Stomach (tissue), 4 donors: ENCODE results near the gene AP5Z1.

Source experiments
- EP300 ChIP-seq: sonication (generic); formaldehyde crosslinking; IDR thresholded peaks from one replicate; pipeline ENCODE4 v1.6.1; 2017; ENCODE audit warnings: antibody characterized with exemption
- POLR2A ChIP-seq, 4 donors: fragments of 450-650 bp; IDR thresholded peaks; one replicate each; pipeline ENCODE4 v1.6.1; 2016; ENCODE audit warnings: antibody characterized with exemption in 4 of 4, control low read depth in 2 of 4, mild to moderate bottlenecking in 1 of 4, moderate library complexity in 1 of 4
- POLR2AphosphoS5 ChIP-seq, 3 donors: sonication (generic); formaldehyde crosslinking; IDR thresholded peaks; one replicate each; pipeline ENCODE4 v1.6.1; 2016; ENCODE audit warnings: antibody characterized with exemption in 3 of 3
- TF ChIP-seq, protein P1 (sequence below), 7 experiments: fragments of 450-650 bp in 4 of 7; fragments of 200-600 bp in 3 of 7; sonication (generic) in 3 of 7; IDR thresholded peaks; one replicate each; pipeline ENCODE4 v1.5.1; 2016 to 2019; ENCODE audit warnings: antibody characterized with exemption in 7 of 7, control low read depth in 2 of 7, mild to moderate bottlenecking in 1 of 7

DNA sequence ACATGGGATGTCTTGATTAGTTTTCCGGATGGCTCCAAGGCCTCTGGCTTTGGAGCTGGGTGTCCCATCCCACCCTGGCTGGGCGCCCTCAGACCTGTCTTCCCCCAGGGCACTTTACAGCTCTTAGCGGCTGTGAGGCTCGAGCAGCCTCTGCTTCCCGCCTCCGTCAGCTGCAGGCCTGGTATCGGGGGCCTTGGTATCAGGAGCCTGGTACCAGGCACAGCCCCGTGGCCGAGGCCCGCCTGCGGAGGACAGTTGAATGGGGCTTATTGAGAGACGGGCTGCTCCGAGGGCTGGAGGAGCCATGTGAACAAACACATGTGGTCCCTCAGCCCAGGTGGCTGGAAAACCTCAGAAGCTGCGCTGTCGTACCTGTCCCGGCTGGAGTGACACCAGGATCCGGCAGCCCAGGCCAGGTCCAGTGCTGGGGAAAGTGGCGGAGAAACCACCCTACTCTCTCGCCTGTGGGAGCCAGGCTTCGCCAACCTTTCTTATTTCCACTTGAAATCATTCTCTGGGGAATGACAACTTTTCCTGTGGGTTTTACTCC is 23.9 kb upstream of the AP5Z1 start:
- no peak for TF ChIP-seq POLR2A (IDR thresholded peaks at IDR 0.05)
- TF ChIP-seq, protein P1, sequence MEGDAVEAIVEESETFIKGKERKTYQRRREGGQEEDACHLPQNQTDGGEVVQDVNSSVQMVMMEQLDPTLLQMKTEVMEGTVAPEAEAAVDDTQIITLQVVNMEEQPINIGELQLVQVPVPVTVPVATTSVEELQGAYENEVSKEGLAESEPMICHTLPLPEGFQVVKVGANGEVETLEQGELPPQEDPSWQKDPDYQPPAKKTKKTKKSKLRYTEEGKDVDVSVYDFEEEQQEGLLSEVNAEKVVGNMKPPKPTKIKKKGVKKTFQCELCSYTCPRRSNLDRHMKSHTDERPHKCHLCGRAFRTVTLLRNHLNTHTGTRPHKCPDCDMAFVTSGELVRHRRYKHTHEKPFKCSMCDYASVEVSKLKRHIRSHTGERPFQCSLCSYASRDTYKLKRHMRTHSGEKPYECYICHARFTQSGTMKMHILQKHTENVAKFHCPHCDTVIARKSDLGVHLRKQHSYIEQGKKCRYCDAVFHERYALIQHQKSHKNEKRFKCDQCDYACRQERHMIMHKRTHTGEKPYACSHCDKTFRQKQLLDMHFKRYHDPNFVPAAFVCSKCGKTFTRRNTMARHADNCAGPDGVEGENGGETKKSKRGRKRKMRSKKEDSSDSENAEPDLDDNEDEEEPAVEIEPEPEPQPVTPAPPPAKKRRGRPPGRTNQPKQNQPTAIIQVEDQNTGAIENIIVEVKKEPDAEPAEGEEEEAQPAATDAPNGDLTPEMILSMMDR (IDR thresholded peaks at IDR 0.05) = no peak
- TF ChIP-seq EP300 = no peak
- TF ChIP-seq POLR2AphosphoS5 (IDR thresholded peaks at IDR 0.05) = no peak
